Dendritic cell treated with granulocyte-macrophage colony-stimulating factor and Interleukin-4, amounts not matched to agents 40 ng/mL and 50 ng/mL, for 4 days (primary cell): ENCODE results near the gene SNRPA1.

Experiments
- H3K27ac Mint-ChIP-seq: one replicate; pipeline ENCODE4 v1.8.0; 2022; ENCODE audit warnings: mild to moderate bottlenecking, mixed read lengths
- H3K27me3 Mint-ChIP-seq: one replicate; pipeline ENCODE4 v1.8.0; 2022; ENCODE audit warnings: mild to moderate bottlenecking, mixed read lengths
- H3K36me3 Mint-ChIP-seq: one replicate; pipeline ENCODE4 v1.8.0; 2022; ENCODE audit warnings: low read depth, mixed read lengths
- H3K4me1 Mint-ChIP-seq: one replicate; pipeline ENCODE4 v1.8.0; 2022; ENCODE audit warnings: low read depth, mixed read lengths
- H3K4me3 Mint-ChIP-seq: one replicate; pipeline ENCODE4 v1.8.0; 2022; ENCODE audit warnings: mild to moderate bottlenecking, moderate library complexity, mixed read lengths
- H3K9me3 Mint-ChIP-seq: one replicate; pipeline ENCODE4 v1.8.0; 2022; ENCODE audit warnings: mixed read lengths
- intact Hi-C: fragments of 100-400 bp; cut with micrococcal nuclease; formaldehyde crosslinking; loops from one replicate; pipeline ENCODE4 v1.15.0; 2022

The SNRPA1 gene

GRCh38 chr15:101242160-101242998, 52.7 kb downstream of the SNRPA1 start:
- H3K27ac Mint-ChIP-seq: peak overlapping the region; percentile 45
- intact Hi-C loops: loop anchor here (5.0 kb wide), 1 partner anchor 35 kb away; no protein-coding TSS in a partner anchor
- peaks cover 11% of the 10 kb centered on the region for H3K36me3 Mint-ChIP-seq
- peaks cover 74% of the 10 kb centered on the region for H3K4me1 Mint-ChIP-seq
- no peaks in the 10 kb centered on the region for H3K27me3 Mint-ChIP-seq
- H3K4me3 Mint-ChIP-seq: no peak overlapping the region
- H3K9me3 Mint-ChIP-seq: no peaks in the 10 kb centered on the region

DNA sequence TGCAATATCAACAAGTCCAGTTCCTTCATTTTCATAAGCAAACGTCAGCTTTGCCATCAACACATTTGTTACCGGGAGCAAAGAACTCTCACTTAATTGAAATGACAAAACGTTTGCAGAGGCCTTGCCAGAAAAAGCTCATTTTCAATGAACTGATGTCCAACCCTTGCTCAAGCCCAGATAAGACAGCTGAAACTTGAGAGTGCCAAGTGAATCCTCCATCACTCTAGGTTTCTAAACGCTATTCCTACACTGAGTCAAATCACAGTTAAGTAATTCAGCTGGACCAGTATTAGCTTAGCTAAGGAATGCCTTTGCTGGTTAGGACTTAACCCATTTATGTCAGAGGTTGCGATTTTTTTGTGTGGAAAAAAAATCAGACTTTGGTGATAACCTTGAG, 54.7 kb downstream of the SNRPA1 start:
- no peaks in the 10 kb centered on the region for H3K27me3 Mint-ChIP-seq
- H3K36me3 Mint-ChIP-seq: peaks cover 7% of the 10 kb centered on the region
- H3K4me3 Mint-ChIP-seq: no peak overlapping the region
- H3K27ac Mint-ChIP-seq: no peak overlapping the region
- H3K4me1 Mint-ChIP-seq: peaks cover 71% of the 10 kb centered on the region
- intact Hi-C loops: loop anchor here (5.0 kb wide), 1 partner anchor 33 kb away; no protein-coding TSS in a partner anchor
- H3K9me3 Mint-ChIP-seq: no peaks in the 10 kb centered on the region

DNA sequence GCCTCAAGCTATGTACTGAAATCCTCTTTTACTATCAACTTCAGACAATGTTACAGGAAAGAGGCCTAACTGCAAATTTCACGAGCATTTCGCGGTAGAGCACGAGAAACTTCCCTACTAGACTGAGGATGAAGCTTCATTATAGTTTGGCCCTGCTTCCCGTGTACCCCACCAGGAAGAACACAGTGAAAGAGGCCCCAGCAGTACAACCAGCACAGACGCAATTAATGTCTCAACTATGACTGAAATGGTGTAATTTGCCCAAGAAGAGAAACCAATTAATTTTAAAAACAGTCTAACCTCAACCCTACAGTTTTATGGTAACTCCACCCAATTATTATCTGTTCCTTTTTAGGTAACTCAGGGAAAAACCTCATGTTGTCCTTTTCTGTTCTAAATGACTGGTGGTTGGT, 55.3 kb downstream of the SNRPA1 start:
- Mint-ChIP-seq H3K27ac (peak overlapping the region; percentile 73), H3K4me1 (peaks cover 71% of the 10 kb centered on the region), H3K27me3 (no peaks in the 10 kb centered on the region), H3K36me3 (peaks cover 13% of the 10 kb centered on the region), H3K9me3 (no peaks in the 10 kb centered on the region), H3K4me3 (no peak overlapping the region)
- intact Hi-C loops: loop anchor here (5.0 kb wide), 1 partner anchor 32 kb away; no protein-coding TSS in a partner anchor

- Mint-ChIP-seq H3K36me3 (peaks cover 32% of the 10 kb centered on the region), H3K27me3 (no peaks in the 10 kb centered on the region), H3K4me3 (peak overlapping the region; percentile 48), H3K27ac (peak overlapping the region; percentile 74), H3K9me3 (no peaks in the 10 kb centered on the region), H3K4me1 (peaks cover 72% of the 10 kb centered on the region)
- intact Hi-C loops: no loop called here
Observed at GRCh38 chr15:101237251-101237650, 57.8 kb downstream of the SNRPA1 start.

- H3K27me3 Mint-ChIP-seq: no peaks in the 10 kb centered on the region
- peaks cover 52% of the 10 kb centered on the region for H3K4me1 Mint-ChIP-seq
- peaks cover 5% of the 10 kb centered on the region for H3K9me3 Mint-ChIP-seq
- H3K36me3 Mint-ChIP-seq: peaks cover 51% of the 10 kb centered on the region
- intact Hi-C loops: no loop called here
- peak overlapping the region; percentile 34 for H3K27ac Mint-ChIP-seq
- H3K4me3 Mint-ChIP-seq: no peak overlapping the region
Observed at GRCh38 chr15:101233651-101234280, 61.3 kb downstream of the SNRPA1 start.

GRCh38 chr15:101232677-101233076, 62.4 kb downstream of the SNRPA1 start:
- H3K36me3 Mint-ChIP-seq: peaks cover 62% of the 10 kb centered on the region
- intact Hi-C loops: no loop called here
- H3K4me1 Mint-ChIP-seq: peaks cover 56% of the 10 kb centered on the region
- no peak overlapping the region for H3K4me3 Mint-ChIP-seq
- peak overlapping the region; percentile 34 for H3K27ac Mint-ChIP-seq
- no peaks in the 10 kb centered on the region for H3K27me3 Mint-ChIP-seq
- H3K9me3 Mint-ChIP-seq: peaks cover 16% of the 10 kb centered on the region
